ENCODE results near the gene NRXN2.
"Not testable (repeated sequence)": the region's sequence is repeated elsewhere in the genome, so short reads cannot be mapped to it uniquely, and the experiment has no call there.

The NRXN2 gene

DNA sequence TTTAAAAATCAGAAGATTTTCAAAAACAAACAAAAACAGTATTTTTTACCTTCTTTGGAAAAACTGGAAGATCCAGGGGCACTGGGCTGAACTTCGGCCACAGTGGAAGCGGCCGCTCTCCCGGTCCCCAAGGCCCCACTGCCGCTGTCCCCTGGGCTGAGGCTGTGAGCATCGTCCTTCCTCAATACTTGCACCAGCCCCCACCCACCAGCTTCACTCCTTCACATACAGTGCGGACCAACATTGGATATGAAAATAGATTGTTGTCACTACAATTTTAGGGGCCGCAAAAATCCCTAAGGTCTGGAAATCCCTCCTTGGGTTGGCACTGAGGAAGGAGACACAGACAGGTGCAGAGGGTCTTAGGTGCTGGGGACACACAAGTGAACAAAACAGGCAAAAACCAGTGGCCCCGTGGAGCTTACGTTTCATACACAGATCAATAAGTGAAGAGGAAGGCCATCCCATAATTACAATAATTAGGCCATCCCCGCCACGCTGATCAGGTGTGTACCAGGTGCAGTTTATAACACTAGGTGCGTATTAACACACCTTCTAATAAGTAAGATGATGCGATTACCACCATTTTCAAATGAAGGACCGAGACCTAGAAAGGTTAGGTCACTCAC lies 160.2 kb downstream of the NRXN2 start:
- ChIA-PET CTCF (interaction anchor here (0.9 kb wide), 1 partner anchor 46 kb away, joined by 5 read pairs; no protein-coding TSS in a partner anchor), POLR2A (ENCODE audit: low non-redundant PET) (no interaction called here)
- TF ChIP-seq, protein P1, sequence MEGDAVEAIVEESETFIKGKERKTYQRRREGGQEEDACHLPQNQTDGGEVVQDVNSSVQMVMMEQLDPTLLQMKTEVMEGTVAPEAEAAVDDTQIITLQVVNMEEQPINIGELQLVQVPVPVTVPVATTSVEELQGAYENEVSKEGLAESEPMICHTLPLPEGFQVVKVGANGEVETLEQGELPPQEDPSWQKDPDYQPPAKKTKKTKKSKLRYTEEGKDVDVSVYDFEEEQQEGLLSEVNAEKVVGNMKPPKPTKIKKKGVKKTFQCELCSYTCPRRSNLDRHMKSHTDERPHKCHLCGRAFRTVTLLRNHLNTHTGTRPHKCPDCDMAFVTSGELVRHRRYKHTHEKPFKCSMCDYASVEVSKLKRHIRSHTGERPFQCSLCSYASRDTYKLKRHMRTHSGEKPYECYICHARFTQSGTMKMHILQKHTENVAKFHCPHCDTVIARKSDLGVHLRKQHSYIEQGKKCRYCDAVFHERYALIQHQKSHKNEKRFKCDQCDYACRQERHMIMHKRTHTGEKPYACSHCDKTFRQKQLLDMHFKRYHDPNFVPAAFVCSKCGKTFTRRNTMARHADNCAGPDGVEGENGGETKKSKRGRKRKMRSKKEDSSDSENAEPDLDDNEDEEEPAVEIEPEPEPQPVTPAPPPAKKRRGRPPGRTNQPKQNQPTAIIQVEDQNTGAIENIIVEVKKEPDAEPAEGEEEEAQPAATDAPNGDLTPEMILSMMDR (conservative IDR thresholded peaks at IDR 0.05; ENCODE audit: low read depth), result no peak
- no peak for DNase-seq (ENCODE audit: low spot score)
- H3K27ac ChIP-seq, result no peak overlapping the region

DNA sequence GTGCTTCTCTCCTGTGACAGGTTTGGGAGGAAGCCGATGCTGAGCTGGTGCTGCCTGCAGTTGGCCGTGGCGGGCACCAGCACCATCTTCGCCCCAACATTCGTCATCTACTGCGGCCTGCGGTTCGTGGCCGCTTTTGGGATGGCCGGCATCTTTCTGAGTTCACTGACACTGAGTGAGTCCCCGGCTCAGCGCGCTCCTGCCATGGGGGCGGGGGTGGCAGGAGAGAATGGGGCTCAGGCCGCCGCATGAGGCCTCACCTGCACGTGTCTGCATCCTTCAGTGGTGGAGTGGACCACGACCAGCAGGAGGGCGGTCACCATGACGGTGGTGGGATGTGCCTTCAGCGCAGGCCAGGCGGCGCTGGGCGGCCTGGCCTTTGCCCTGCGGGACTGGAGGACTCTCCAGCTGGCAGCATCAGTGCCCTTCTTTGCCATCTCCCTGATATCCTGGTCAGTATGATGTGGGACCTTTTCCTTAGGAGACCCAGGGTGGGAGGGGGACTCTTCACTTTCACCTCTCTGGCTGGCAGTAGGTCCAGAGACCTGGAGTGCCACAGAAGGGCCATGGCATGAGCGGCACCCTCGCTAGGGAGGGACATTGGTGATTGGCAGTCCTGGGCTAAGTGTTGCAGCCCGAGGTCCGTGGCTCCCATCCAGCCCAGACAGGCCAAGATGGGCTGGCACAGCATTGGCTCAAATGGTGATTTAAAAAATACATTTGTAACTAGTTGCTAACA lies 160.8 kb downstream of the NRXN2 start:
- no peak for DNase-seq (ENCODE audit: low spot score)
- TF ChIP-seq, protein P1 (conservative IDR thresholded peaks at IDR 0.05; ENCODE audit: low read depth), result no peak
- ChIA-PET POLR2A (ENCODE audit: low non-redundant PET) (no interaction called here), CTCF (interaction anchor here (0.7 kb wide), 1 partner anchor 199 kb away, joined by 4 read pairs; no protein-coding TSS in a partner anchor)
- no peak overlapping the region for H3K27ac ChIP-seq

DNA sequence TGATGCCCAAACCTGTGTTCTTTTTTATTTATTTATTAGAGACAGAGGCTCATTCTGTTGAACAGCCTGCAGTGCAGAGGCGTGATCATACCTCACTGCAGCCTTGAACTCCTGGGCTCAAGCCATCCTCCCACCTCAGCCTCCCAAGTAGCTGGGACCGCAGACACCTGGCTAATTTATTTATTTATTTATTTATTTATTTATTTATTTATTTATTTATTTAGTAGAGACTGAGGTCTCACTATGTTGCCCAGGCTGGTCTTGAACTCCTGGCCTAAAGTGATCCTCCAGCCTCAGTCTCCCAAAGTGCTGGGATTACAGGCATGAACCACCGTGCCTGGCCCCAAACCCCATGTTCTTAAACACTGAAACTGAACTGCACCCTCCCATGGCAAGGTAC lies 161.6 kb downstream of the NRXN2 start:
- POLR2A ChIA-PET (ENCODE audit: low non-redundant PET); DNase-seq (ENCODE audit: low spot score); H3K27ac ChIP-seq; CTCF ChIA-PET: not testable (repeated sequence)

DNA sequence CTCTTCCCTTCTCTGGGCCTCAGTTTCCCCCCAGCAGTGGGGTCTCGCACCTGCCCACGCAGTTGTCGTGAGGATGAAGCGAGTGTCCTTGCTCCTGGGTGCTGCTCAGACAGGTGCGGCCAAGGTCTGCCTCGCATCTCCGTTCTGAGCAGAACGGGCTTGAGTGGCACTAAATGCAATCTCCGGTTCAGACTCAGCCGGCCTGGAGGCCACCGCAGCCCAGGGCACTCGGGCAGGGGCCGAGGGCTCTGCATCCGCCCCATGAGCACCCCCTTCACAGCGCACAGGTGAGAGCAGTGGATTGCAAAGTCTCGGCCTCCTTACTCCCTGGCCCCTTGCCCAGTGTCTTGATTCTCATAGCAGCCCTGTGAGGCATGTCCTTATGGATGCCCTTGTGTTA lies 162.1 kb downstream of the NRXN2 start:
- TF ChIP-seq, protein P1 (conservative IDR thresholded peaks at IDR 0.05; ENCODE audit: low read depth), result no peak
- POLR2A ChIA-PET (ENCODE audit: low non-redundant PET), result no interaction called here
- CTCF ChIA-PET, result interaction anchor here (0.6 kb wide), 1 partner anchor 86 kb away, joined by 4 read pairs; no protein-coding TSS in a partner anchor

DNA sequence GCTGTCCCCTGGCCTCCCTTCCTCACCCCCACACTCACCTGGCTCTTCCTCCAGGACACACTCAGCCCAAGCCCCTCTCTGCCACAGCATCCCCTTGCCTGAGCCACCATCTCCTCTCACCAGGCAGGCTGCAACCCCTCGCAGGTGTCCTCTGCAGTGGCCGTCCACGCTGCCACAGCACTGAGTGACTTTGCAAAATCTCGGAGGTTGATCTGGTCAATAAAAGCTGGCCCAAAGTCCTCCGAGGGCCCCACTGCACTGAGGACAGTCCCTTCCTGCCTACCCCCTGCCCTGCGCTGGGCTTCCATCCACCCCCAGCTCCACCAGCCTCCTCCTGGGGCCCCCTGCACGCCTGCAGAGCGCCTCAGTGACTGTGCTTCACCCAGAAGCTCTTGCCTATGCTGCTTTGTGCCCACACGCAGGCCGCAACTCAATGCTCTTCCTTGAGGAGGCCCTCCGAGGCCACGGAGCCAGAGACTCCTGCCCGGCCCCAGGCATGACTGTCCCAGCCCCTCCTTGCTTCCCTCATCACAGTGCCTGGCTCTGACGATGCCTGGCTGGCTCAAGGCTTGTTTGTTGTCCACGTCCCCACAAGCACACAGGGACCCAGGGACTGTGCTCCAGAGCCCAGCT lies 162.7 kb downstream of the NRXN2 start:
- no peak for DNase-seq (ENCODE audit: low spot score)
- H3K27ac ChIP-seq, result no peak overlapping the region
- TF ChIP-seq, protein P1 (conservative IDR thresholded peaks at IDR 0.05; ENCODE audit: low read depth), result no peak
- CTCF ChIA-PET, result interaction anchor here (0.6 to 1.0 kb wide), 3 partner anchors 41 to 86 kb away, joined by 3 to 4 read pairs (median 3); no protein-coding TSS in a partner anchor
- POLR2A ChIA-PET (ENCODE audit: low non-redundant PET), result no interaction called here

More for the DNA sequence above, 162.1 kb downstream of the NRXN2 start:
- no peak for DNase-seq (ENCODE audit: low spot score)
- H3K27ac ChIP-seq, result no peak overlapping the region

DNA sequence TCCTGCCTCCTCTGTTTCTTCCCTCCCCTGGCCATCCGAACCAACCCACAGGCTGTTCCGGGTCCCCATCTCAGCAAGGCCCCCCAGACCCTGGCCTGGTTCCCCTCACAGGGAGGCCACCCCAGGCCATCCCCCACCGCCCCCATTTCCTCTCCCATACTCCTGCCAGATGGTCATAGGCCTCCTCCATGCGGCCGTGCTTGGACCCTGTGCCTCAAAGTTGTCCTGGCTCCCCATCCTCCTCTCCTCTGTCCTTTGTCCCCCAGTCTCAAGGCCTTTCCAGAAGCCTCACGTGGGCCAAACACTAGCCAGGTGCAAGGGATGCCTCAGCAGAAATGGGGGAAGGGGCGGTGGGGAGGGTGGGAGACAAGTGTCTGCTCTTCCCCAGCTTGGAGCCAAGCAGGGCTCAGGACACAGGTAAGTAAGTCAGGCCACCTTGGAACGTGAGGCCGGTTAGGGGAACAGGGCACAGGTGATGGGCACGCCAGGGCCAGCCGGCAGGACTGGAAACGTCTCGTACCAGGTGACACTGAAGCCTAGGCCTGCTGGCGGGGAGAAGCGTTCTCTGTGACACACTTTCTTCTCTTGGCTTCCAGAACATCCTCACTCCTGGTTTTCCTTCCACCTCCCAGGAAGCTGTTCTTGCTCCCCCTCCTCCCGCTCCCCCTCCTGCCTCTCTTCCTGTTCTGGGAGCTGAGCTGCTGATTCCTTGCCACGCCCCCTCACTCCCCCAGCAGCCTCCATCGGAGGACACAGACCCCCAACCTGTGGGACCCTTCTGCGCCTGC lies 163.5 kb downstream of the NRXN2 start:
- TF ChIP-seq, protein P1 (conservative IDR thresholded peaks at IDR 0.05; ENCODE audit: low read depth), result no peak
- DNase-seq (ENCODE audit: low spot score), result no peak
- ChIA-PET POLR2A (ENCODE audit: low non-redundant PET) (no interaction called here), CTCF (interaction anchor here (0.5 to 1.0 kb wide), 2 partner anchors 70 to 789 kb away, joined by 3 to 11 read pairs; no protein-coding TSS in a partner anchor)
- H3K27ac ChIP-seq, result no peak overlapping the region

All from RWPE1 (cell line).